Measurements from ENCODE around the gene DBP.
"Not testable (repeated sequence)": the region's sequence is repeated elsewhere in the genome, so short reads cannot be mapped to it uniquely, and the experiment has no call there.

DBP gene, protein sequence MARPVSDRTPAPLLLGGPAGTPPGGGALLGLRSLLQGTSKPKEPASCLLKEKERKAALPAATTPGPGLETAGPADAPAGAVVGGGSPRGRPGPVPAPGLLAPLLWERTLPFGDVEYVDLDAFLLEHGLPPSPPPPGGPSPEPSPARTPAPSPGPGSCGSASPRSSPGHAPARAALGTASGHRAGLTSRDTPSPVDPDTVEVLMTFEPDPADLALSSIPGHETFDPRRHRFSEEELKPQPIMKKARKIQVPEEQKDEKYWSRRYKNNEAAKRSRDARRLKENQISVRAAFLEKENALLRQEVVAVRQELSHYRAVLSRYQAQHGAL

GRCh38 chr19:48636859-48637448 is at the start of gene DBP:
Gene DBP, minus strand, starts transcription at chr19:48637379. Its CDS starts 385 bp downstream, at chr19:48636994.
- peak in 1 of 2 donors; percentile 69 for DNase-seq

- not testable (repeated sequence) for DNase-seq
Measured at GRCh38 chr19:48686637-48687036, 49.5 kb upstream of the DBP start.

GRCh38 chr19:48686088-48686487 is 48.9 kb upstream of the DBP start:
- DNase-seq, result no peak

GRCh38 chr19:48685583-48685982 is 48.4 kb upstream of the DBP start:
- DNase-seq, result no peak

DNA sequence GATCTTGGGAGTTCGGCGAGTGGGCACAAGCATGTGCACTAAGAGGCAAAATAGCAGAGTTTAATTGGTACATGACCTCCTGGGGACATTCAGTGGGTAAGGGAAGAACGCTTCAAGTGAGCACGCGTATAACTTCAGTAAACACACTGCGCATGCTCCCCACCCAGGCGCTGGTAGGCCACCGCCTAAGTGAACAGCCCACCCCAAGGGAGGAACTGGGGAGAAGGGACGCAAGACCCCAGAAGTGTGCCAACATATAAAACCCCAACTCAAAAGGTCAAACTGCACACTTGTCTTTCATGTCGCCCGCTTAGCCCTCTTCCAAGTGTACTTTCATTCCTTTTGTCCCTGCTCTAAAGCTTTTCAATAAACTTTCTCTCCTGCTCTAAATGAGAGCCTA is 46.2 kb upstream of the DBP start:
- DNase-seq, result peak in 1 of 2 donors; percentile 3

DNA sequence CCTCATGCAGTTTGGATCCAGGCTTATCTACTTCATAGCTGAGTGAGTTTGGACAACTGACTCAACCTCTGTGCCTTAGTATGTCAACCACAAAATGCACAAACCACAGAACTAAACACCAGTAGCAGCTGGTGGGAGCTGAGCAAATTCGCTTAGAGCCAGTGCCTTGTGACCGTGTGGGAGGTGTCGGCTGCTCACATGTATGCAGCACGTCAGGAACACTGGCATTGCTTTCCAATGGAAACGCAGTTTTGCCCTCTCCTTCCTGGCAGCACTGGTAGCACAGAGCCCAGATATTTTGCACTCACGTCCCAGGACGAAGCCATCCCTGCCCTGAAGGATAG is 43.9 kb upstream of the DBP start:
- no peak for DNase-seq

GRCh38 chr19:48680436-48681126 is 43.4 kb upstream of the DBP start:
- no peak for DNase-seq

DNA sequence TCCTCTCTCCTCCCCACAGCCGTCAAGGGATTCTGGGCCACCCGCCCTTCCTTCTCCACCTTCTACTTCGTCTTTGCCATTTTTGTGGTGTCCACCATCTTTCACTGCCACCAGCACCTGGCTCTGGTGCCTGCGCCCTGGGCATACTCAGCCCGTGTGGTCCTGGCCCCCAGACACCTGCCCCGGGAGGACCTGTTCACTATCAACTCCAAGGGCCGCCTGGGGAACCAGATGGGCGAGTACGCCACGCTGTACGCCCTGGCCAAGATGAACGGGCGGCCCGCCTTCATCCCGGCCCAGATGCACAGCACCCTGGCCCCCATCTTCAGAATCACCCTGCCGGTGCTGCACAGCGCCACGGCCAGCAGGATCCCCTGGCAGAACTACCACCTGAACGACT is 42.8 kb upstream of the DBP start:
- DNase-seq, result not testable (repeated sequence)

DNA sequence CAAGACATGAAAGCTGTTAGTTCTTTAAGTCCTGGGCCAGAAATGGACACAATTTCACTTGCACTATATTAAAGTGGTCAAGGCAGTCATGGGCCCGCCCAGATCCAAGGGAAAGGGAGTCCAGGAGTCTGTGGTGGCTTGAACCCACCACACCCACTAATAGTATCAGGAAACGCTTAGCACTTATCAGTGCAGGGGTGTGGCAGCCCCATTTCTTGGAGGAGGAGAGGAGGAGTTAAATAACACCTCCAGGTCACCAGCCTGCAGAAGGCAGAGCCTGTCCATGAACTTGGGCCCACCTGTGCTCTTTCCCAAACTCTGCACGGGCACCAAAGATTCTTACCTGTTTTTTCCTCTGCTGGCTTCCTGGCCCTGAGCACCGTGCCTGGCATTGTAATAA is 41.0 kb upstream of the DBP start:
- no peak for DNase-seq

- no peak for DNase-seq
Measured at GRCh38 chr19:48676887-48677286, 39.7 kb upstream of the DBP start.

GRCh38 chr19:48676487-48676886 is 39.3 kb upstream of the DBP start:
- DNase-seq, result no peak

DNA sequence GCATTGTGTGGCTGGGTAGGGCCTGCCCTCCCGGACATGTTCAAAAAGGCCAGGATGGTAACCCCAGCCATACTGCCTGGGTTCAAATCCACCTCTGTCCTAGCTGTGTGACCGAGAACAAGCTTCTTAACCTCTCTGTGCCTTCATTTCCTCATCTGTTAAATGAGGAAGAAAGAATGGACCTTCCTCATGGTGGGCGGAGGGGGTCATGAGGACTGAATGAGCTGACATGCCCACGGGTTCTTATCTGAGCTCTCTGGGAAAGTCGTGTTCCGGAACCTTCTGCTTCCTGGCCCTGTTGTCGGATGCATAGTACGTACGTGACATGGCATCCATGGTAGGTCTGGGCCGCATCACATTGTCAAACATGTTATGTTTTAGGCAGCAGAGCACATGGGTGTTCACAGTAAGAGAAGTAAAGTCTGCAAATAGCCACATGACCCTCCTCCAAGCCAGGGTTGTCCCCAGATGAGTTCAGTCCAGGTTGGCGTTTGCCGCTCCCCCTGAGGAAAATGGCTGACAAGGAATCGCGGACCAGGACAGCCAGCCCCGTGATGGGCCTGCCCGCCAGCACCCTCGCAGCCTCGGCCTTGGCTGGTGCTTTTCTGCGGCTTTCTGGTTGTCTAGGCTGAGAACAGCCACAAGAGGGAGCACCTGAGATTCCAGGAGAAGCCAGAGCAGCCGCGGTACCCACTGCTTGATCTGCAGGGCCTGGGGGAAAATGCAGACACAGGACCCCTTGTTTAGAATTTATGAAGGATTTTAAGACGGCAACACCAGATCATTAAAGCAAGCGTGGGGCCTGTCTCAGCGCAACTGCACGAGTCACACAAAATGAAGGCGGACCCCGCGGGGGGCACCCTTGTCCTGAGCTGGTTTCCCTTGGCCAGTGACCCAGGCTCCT is 38.0 kb upstream of the DBP start:
- peak; percentile 13 to 66 for DNase-seq

DNA sequence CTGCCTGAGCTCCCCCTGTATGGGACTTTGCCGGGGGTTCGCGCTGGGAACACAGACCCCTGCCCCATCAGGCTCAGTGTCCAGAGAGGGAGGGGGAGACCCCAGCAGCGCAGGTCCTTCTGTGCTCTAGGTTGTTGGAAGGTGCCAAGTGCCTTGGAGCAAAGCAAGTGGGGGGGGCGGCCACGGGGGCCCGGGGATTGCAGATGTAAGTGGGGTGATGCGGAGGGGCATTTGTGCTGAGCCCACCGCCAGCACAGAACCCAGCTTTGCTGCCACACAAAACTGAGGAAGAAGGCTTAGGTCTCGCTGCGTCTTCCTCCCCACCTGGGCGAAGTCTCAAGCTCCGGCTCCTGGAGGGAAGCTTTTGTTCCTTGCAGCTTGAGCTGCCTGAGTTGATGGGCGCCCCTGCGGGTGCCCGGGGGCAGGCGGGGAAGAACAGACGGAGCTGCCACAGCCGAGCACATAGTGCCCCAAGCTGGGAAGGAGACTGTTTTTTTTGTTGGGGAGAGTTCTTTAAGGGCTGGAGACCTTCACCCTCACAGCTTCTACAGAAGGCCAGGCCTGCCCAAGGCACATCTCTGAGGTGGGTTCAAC is 37.1 kb upstream of the DBP start:
- no peak for DNase-seq

DNA sequence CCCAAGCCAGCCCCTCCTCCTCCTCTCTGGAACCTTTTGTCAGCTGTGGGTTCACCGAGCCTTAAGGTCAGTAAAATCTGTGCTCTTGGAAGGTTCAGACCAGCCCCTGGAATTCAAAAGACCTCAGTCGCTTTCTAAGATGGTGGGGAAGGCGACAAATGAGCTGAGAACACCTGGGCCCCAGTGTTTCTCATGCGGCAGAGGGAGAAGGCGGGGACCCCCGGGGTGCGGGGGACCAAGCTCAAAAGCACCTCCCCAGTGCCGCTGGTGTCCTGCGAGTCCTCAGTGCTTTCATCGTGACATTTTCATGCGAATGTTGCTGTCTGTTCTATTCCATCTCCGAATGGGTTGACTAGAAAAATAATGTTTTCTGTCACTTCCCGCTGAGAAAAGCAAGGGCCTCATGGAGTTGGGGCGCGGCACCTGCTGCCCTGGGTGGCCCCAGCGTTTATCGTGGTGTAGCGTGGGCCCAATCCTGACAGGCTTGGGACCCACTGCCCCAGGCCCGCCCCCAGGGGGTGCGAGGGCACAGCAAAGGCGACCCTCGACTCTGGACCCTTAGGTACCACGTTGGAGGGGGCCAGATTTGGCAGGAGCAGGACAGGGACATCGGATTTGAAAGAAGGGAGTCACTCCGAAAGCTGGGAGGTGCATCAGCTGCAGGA is 36.4 kb upstream of the DBP start:
- no peak for DNase-seq

DNA sequence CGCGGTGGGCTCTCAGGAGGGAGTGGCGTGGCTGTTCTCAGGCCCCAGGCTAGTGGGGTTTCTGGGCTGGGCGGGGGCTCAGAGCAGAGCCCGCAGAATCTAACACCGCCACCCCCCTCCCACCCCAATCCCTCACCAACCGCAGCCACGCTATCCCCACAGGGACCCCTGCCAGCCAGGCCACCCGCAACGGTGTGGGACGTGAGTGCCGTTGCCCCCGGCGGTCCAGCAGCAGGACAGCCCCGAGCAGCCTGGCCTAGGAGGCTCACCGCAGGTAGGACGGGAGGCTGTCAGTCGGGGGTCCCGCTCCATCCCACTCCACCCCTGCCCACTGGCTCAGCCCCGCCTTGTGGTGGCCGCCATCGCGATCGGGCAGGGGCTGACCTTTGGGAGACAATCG is 35.8 kb upstream of the DBP start, which contains the start of gene NTN5:
Gene NTN5, minus strand, starts transcription at position 24 of the 400 bp plus-strand sequence. CDS start 2,031 bp downstream, outside the sequence.
- DNase-seq, result no peak

GRCh38 chr19:48671446-48671995 is 34.3 kb upstream of the DBP start:
- no peak for DNase-seq

DNA sequence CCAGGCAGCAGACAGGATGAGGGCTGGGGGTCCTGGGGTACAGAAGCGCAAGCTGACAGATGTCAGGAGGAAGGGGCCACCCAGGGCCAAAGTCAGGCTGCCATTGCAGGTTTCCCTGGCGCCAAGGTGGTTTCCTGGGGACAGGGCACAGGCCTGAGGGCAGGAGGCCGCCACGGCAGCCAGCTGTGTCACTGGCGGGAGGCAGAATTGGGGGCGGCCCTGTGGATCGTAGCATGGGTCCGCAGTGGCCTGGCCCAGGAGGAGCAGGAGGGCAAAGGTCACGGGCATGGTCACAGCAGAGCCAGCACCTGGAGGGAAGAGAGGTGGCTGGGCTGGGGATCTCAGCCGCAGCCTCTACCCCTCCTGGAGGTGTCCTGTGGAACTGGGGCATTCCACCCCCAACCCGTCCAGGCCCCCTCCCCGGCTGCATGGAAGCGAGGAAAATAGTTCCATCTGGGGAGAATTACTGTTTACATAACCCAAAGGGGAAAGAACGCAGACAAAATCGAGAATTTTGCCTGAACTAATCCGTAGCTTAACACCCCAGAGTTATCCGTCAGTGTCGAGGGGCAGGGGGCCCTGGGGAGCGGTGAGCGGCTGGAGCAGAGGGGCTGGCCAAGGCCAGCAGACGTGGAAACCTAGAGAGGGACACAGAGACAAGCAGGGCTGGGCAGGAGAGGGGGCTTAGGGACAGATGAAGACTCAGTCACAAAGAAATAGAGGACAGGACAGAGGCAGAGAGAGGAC is 33.7 kb upstream of the DBP start:
- DNase-seq, result no peak

DNA sequence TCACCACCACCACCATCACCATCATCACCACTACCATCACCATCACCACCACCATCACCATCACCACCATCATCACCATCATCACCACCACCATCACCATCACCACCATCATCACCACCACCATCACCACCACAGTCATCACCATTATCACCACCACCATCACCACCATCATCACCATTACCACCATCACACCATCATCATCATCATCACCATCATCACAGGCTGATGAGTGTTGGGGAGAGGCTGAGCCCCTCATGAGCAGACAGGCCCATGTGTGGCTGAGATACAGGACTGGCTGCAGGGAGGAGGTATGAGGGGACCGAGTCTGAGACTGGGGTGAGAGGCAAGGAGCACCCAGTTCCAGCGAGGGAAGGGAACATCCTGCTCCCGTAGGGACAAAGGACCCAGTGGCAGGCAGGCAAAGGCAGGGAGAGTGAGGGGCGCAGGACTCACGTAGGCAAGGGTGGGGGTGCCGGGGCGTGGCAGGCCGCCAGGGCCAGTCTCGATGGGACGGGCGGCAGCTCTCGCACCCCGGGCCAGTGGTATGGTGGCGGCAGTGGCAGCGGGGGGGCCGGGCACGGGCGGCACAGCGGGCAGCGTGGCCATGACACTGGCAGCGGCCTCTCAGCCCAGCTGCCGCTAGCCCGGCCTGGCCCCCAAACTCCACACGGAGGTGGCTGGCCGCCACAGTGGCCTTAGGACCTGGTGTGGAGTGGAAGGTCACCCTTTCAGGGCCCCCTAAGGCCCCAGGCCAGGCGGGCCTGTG is 32.9 kb upstream of the DBP start:
- DNase-seq, result no peak

DNA sequence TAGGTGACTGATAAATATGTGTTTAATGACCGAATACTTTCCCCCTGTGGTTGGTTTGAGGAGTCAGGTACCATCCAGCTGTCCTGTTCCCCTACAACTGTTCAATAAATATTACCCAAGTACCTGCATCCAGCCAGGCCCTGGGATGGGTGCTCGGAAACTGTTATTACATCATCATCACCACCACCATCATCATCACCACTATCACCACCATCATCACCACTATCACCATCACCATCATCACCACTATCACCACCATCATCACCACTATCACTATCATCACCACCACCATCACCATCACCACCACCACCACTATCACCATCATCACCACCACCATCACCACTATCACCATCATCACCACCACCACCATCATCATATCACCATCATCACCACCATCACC is 31.6 kb upstream of the DBP start:
- no peak for DNase-seq

- DNase-seq, result no peak
Measured at GRCh38 chr19:48668332-48668731, 31.2 kb upstream of the DBP start.
